Stimulated activated naive CD8-positive, alpha-beta T cell treated with anti-CD3 and anti-CD28 coated beads, Interleukin-15, Interleukin-2, amounts not matched to agents 100 U/mL and 50 U/mL, for 24 hours (primary cell): ENCODE data around the gene KIAA0232.
"Not testable (repeated sequence)": the region's sequence is repeated elsewhere in the genome, so short reads cannot be mapped to it uniquely, and the experiment has no call there.

ENCODE experiments used
- ATAC-seq: fragments of 150-1000 bp; cut with Tn5 transposase; one replicate; pipeline ENCODE4 v1.10.0; 2021
- DNase-seq: peaks from one replicate; pipeline ENCODE4 v3.0.0; 2021

KIAA0232 gene

GRCh38 chr4:6900956-6901355 lies 118.4 kb downstream of the KIAA0232 start:
- DNase-seq (no peak), ATAC-seq (no peak)

GRCh38 chr4:6901669-6902317 lies 119.3 kb downstream of the KIAA0232 start:
- DNase-seq, result no peak
- no peak for ATAC-seq

- ATAC-seq (no peak), DNase-seq (no peak)
Measured at GRCh38 chr4:6902318-6903042, 120.0 kb downstream of the KIAA0232 start.

- no peak for DNase-seq
Measured at GRCh38 chr4:6905516-6906445, 123.3 kb downstream of the KIAA0232 start.

GRCh38 chr4:6906486-6906885 lies 124.0 kb downstream of the KIAA0232 start:
- DNase-seq, result not testable (repeated sequence)

More at GRCh38 chr4:6905516-6906445, 123.3 kb downstream of the KIAA0232 start:
- no peak for ATAC-seq

GRCh38 chr4:6907658-6908191 lies 125.2 kb downstream of the KIAA0232 start:
- DNase-seq (no peak), ATAC-seq (no peak)

More at GRCh38 chr4:6906486-6906885, 124.0 kb downstream of the KIAA0232 start:
- ATAC-seq, result not testable (repeated sequence)

GRCh38 chr4:6908432-6909112 lies 126.0 kb downstream of the KIAA0232 start:
- ATAC-seq, result no peak
- DNase-seq, result no peak

GRCh38 chr4:6909113-6909969 lies 126.8 kb downstream of the KIAA0232 start, which contains the start of gene TBC1D14:
TBC1D14 (plus strand) TSS chr4:6909826; CDS start chr4:6923390, 13,564 bp downstream.
- peak; percentile 89 for ATAC-seq
- peak; percentile 89 for DNase-seq

- ATAC-seq (peak; percentile 15), DNase-seq (peak; percentile 59)
Measured at GRCh38 chr4:6909970-6910339, 127.4 kb downstream of the KIAA0232 start.

GRCh38 chr4:6910340-6910959 lies 127.9 kb downstream of the KIAA0232 start:
- DNase-seq (no peak), ATAC-seq (no peak)

- DNase-seq (no peak), ATAC-seq (no peak)
Measured at GRCh38 chr4:6910960-6911874, 128.7 kb downstream of the KIAA0232 start.

GRCh38 chr4:6911917-6912316 lies 129.4 kb downstream of the KIAA0232 start:
- ATAC-seq, DNase-seq: not testable (repeated sequence)

GRCh38 chr4:6912441-6912840 lies 129.9 kb downstream of the KIAA0232 start:
- no peak for DNase-seq
- no peak for ATAC-seq

GRCh38 chr4:6913350-6913905 lies 130.9 kb downstream of the KIAA0232 start:
- ATAC-seq, result no peak
- DNase-seq, result no peak

- no peak for DNase-seq
- no peak for ATAC-seq
Measured at GRCh38 chr4:6914448-6914847, 131.9 kb downstream of the KIAA0232 start.

- no peak for ATAC-seq
Measured at GRCh38 chr4:6915041-6916005, 132.8 kb downstream of the KIAA0232 start.

GRCh38 chr4:6916069-6916586 lies 133.6 kb downstream of the KIAA0232 start:
- DNase-seq (no peak), ATAC-seq (no peak)

More at GRCh38 chr4:6915041-6916005, 132.8 kb downstream of the KIAA0232 start:
- DNase-seq, result no peak
